ENCODE data around the gene C2orf69. TPM values are rescaled to one million over a fixed set of nuclear protein-coding genes. Genes with fewer than 3 reads are reported as not detected.

Gene C2orf69
- total and polyA plus RNA-seq, 2 of the 13 experiments (the other 11 are each of a cell fraction or from before 2014, with no cell fraction given), result 4.8 to 19.3 TPM

- FAIRE-seq, result no peak
- Histone ChIP-seq H3K9me3 (ENCODE audit: low read length) (no peaks in the 10 kb centered on the region), H3K27ac (ENCODE audit: extremely low read length, insufficient read depth, low read length) (no peak overlapping the region), H3K27me3 (ENCODE audit: control insufficient read depth in 1 of 2, insufficient read depth in 2 of 2, low read length in 2 of 2) (no peaks in the 10 kb centered on the region), H3K79me2 (ENCODE audit: insufficient read depth, low read length) (no peaks in the 10 kb centered on the region), H3K4me3 (replicated peaks in 1 of 3; ENCODE audit: insufficient read depth in 1 of 3, low read depth in 2 of 3, low read length in 3 of 3) (no peak overlapping the region), H2AFZ (ENCODE audit: low read length) (no peak overlapping the region), H3K9ac (ENCODE audit: insufficient read depth, low read depth, low read length) (no peak overlapping the region), H3K4me1 (ENCODE audit: insufficient read depth, low read length) (no peaks in the 10 kb centered on the region), H3K4me2 (ENCODE audit: low read depth, low read length) (no peak overlapping the region), H4K20me1 (ENCODE audit: insufficient read depth, low read length) (no peaks in the 10 kb centered on the region), H3K36me3 (replicated peaks in 1 of 2; ENCODE audit: control insufficient read depth in 1 of 2, insufficient read depth in 2 of 2, low read length in 2 of 2) (no peaks in the 10 kb centered on the region)
- DNase-seq (ENCODE audit: low spot score), result no peak
- CTCF ChIA-PET (ENCODE audit: low intra/inter-chr PET ratio, low total read pairs), result no interaction called here
- no peak for ATAC-seq
- in situ Hi-C loops (cut with HindIII; ENCODE audit: extremely low pct_ligation_motif_present, low pct_unique_long_range_greater_than_20kb), result loop anchor here (5.0 kb wide), 1 partner anchor 160 kb away; no protein-coding TSS in a partner anchor
- 9% methylated on average over 3 of the region's 3 CpGs for WGBS (ENCODE audit: low lambda C conversion rate)
- POLR2A ChIA-PET, result interaction anchor here (2.1 kb wide), 1 partner anchor 13 kb away, joined by 6 read pairs; no protein-coding TSS in a partner anchor
- TF ChIP-seq ZNF296 (CRISPR knock-in tag; conservative IDR thresholded peaks at IDR 0.05) (no peak), NR2F6 (IDR thresholded peaks at IDR 0.05) (no peak), NR2F6 (CRISPR knock-in tag; IDR thresholded peaks at IDR 0.05) (no peak), FOXO1 (CRISPR knock-in tag; IDR thresholded peaks at IDR 0.05) (no peak), NCOA1 (CRISPR knock-in tag; IDR thresholded peaks at IDR 0.05) (no peak), ZBTB20 (CRISPR knock-in tag; IDR thresholded peaks at IDR 0.05; ENCODE audit: borderline replicate concordance, low read depth) (no peak), ZBTB46 (CRISPR knock-in tag; IDR thresholded peaks at IDR 0.05; ENCODE audit: borderline replicate concordance) (no peak), ZNF577 (CRISPR knock-in tag; IDR thresholded peaks at IDR 0.05; ENCODE audit: borderline replicate concordance, low read depth) (no peak), ZBTB21 (CRISPR knock-in tag; IDR thresholded peaks at IDR 0.05) (no peak), ZFP36 (IDR thresholded peaks at IDR 0.05; ENCODE audit: borderline replicate concordance, low read depth, low read length, partially characterized antibody) (no peak), POGK (CRISPR knock-in tag; conservative IDR thresholded peaks at IDR 0.05) (no peak), MTERF4 (CRISPR knock-in tag; IDR thresholded peaks at IDR 0.05) (no peak)
- intact Hi-C loops (cut with micrococcal nuclease; ENCODE audit: unreplicated experiment), result no loop called here
- no TSS peak for BruUV-seq (replicated peaks)
Measured at GRCh38 chr2:199862788-199863187, 48.3 kb upstream of the C2orf69 start.

All from HepG2 (cell line).